ENCODE results near the gene PDE3A.

DNA sequence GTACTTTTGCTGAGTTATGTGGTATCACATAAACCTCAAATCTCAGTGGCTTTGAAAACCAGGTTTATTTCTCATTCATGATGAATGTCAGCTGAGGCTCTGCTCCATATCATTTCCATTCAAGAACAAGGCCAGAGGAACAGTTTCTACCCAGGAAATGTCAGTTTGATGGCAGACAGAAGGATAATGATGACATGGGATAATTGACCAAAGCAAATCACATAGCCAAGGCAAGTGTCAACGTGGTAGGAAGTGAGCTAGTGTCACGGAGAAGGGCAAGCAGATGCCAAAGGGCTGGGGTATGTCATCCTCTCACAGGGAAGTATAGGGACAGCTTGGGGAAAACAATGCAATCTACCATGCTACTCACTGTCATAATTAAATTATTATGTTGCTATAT is 12.3 kb upstream of the PDE3A start:
- TF ChIP-seq POLR2AphosphoS5 (IDR thresholded peaks at IDR 0.05) = no peak
- TF ChIP-seq, protein P1, sequence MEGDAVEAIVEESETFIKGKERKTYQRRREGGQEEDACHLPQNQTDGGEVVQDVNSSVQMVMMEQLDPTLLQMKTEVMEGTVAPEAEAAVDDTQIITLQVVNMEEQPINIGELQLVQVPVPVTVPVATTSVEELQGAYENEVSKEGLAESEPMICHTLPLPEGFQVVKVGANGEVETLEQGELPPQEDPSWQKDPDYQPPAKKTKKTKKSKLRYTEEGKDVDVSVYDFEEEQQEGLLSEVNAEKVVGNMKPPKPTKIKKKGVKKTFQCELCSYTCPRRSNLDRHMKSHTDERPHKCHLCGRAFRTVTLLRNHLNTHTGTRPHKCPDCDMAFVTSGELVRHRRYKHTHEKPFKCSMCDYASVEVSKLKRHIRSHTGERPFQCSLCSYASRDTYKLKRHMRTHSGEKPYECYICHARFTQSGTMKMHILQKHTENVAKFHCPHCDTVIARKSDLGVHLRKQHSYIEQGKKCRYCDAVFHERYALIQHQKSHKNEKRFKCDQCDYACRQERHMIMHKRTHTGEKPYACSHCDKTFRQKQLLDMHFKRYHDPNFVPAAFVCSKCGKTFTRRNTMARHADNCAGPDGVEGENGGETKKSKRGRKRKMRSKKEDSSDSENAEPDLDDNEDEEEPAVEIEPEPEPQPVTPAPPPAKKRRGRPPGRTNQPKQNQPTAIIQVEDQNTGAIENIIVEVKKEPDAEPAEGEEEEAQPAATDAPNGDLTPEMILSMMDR (IDR thresholded peaks at IDR 0.05) = no peak
- no peak for TF ChIP-seq EP300 (IDR thresholded peaks at IDR 0.05)
